Lower leg skin (tissue), 4 donors: Measurements from ENCODE around the gene MGLL. TPM values are rescaled to one million over a fixed set of nuclear protein-coding genes. Genes with fewer than 3 reads are reported as not detected.

Source experiments
- DNase-seq, 2 donors: peaks; one replicate each; pipeline ENCODE4 v3.0.0-alpha.2; 2019; ENCODE audit warnings: low spot score in 2 of 2
- H3K4me3 ChIP-seq: fragments of 200-600 bp; sonication (generic); 2 replicates; pipeline ENCODE4 v1.5.1; 2017; ENCODE audit warnings: mild to moderate bottlenecking, low read depth; ENCODE audit not compliant: poor library complexity, severe bottlenecking
- POLR2A ChIP-seq, 2 donors: fragments of 450-650 bp; IDR thresholded peaks; one replicate each; pipeline ENCODE4 v1.6.1; 2016 to 2017; ENCODE audit warnings: antibody characterized with exemption in 2 of 2, mild to moderate bottlenecking in 1 of 2, moderate library complexity in 1 of 2
- WGBS, 2 donors: methylation state at CpG; one replicate each; pipeline ENCODE4 v1.1.5; 2018; 5-methylcytosine and 5-hydroxymethylcytosine counted together
- intact Hi-C: fragments of 100-400 bp; cut with DNase I; formaldehyde crosslinking; loops from one replicate; pipeline ENCODE4 v1.15.0; 2023; ENCODE audit warnings: low total_unique reads
- total RNA-seq, 4 donors: library from RNA; depleted of rRNA; stranded (reverse); fragments of >200 nt; gene quantifications; one replicate each; pipeline ENCODE4 v1.1.0, GENCODE V29; 2016
- TF ChIP-seq, protein P1 (sequence below), 3 donors: fragments of 450-650 bp; IDR thresholded peaks; one replicate each; pipeline ENCODE4 v1.5.1; 2016; ENCODE audit warnings: antibody characterized with exemption in 3 of 3, mild to moderate bottlenecking in 3 of 3, moderate library complexity in 2 of 3

The MGLL gene
- total RNA-seq, 4 donors from 2014 or later = 44.0 to 57.4 (median 48.0) TPM

DNA sequence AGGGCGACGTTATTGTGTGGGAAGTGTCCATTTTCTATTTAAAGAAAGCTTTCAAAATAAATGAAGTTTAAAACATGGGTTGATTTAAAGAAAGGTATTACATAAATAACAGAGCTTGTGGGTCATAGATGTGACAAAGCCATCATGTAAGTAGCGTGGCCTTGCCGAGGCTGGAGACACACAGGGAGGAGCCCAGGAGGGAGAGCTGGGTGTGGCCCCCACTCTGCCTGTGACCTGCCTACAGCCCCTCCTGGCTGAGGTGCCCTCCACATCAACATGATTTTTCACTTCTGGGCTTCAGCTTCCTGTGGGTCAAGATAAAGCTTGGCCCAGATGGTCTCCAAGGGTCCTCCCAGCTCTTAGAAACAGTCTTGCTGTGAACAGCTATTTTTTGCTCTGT lies 12.5 kb upstream of the MGLL start:
- WGBS, 2 donors = 83 to 87% methylated on average over 4 of the region's 4 CpGs
- intact Hi-C loops = no loop called here
- DNase-seq = peak in 1 of 2 donors; percentile 68
- no peak overlapping the region for H3K4me3 ChIP-seq
- TF ChIP-seq, protein P1, sequence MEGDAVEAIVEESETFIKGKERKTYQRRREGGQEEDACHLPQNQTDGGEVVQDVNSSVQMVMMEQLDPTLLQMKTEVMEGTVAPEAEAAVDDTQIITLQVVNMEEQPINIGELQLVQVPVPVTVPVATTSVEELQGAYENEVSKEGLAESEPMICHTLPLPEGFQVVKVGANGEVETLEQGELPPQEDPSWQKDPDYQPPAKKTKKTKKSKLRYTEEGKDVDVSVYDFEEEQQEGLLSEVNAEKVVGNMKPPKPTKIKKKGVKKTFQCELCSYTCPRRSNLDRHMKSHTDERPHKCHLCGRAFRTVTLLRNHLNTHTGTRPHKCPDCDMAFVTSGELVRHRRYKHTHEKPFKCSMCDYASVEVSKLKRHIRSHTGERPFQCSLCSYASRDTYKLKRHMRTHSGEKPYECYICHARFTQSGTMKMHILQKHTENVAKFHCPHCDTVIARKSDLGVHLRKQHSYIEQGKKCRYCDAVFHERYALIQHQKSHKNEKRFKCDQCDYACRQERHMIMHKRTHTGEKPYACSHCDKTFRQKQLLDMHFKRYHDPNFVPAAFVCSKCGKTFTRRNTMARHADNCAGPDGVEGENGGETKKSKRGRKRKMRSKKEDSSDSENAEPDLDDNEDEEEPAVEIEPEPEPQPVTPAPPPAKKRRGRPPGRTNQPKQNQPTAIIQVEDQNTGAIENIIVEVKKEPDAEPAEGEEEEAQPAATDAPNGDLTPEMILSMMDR (IDR thresholded peaks at IDR 0.05) = no peak
- TF ChIP-seq POLR2A (IDR thresholded peaks at IDR 0.05) = no peak

DNA sequence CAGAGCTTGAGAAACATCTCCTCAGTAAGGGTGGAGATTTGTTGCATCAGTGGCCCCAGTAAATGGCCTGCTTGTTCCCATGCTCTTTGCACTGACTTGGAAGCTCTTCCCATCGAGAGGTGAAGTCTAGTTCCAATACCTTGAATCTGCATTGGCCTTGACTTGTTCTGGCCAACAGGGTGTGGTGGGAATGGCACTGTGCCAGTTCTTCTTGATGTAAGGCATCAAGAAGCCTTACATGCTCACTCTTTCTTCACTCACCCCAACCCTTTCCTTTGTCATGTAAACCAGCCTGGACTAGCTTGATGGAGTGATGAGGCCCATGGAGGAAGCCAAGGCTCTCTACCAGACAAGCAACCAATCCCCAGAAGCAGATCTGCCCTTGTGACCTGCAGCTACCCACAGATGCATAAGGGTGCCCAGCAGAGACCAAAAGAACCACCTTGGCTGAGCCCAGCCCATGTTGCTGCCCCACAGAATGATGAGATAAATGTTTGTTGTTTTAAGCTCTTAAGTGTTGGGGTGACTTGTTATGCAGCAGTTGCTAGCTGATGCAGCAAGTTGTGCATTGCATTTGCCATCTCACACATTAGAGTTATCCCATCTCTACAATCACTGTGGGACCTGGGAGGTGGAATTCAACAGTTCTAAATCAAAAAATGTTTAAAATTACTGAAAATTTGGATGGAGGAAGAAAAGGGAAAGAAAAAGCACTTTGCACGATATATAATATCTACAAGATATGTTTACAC lies 11.1 kb upstream of the MGLL start:
- peak in 1 of 2 donors; percentile 80 for DNase-seq
- no peak overlapping the region for H3K4me3 ChIP-seq
- WGBS, 2 donors = 73 to 84% methylated on average over 2 of the region's 2 CpGs
- TF ChIP-seq, protein P1 (IDR thresholded peaks at IDR 0.05) = no peak
- intact Hi-C loops = no loop called here

DNA sequence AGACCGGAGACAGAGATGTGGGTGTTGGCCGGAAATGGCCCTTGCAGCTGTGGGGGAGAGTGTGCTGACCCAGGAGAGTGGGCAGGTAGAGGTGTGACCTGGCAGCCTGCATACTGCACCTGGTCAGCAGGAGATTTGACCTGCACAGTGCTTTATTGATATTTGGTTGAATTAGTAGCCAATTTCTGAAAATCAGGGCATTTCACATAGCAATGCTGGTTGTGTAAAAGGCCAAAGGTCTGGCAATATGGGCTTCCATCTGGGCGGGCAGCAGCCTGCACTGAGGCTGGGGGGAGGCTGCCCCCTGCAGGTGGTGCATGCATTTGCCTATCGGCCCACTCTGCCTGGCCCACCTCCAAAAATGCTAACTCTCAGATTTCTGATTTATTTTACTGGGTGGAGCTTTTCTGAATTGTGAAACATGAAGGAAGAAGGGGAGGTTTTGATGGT lies 9.4 kb upstream of the MGLL start:
- peak in 1 of 2 donors; percentile 82 for DNase-seq
- no peak overlapping the region for H3K4me3 ChIP-seq
- 60 to 66% methylated on average over 4 of the region's 4 CpGs for WGBS, 2 donors
- TF ChIP-seq, protein P1 (IDR thresholded peaks at IDR 0.05) = no peak
- TF ChIP-seq POLR2A (IDR thresholded peaks at IDR 0.05) = no peak
- intact Hi-C loops = no loop called here

DNA sequence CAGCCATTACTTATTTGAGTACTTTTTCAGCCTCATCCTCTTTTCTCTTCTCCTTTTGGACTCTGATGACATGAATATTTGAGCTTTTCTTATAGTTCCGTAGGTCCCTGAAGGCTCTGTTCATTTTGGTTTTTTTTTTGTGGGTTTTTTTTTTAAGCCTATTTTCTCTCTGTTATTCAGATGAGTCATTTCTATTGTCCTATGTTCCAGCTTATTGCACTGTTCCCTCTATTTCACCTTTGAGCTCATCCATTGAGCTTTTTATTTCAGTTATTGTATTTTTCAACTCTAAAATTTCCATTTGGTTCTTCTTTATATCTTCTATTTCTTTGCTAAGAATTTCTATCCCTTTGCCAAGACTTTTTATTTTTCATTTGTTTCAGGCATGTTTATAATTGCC lies 7.2 kb upstream of the MGLL start:
- no peak for TF ChIP-seq POLR2A (IDR thresholded peaks at IDR 0.05)
- TF ChIP-seq, protein P1 (IDR thresholded peaks at IDR 0.05) = no peak
- no peak for DNase-seq
- 45 to 90% methylated on average over 1 of the region's 1 CpG for WGBS, 2 donors
- no peak overlapping the region for H3K4me3 ChIP-seq
- intact Hi-C loops = loop anchor here (10.0 kb wide), 1 partner anchor 155 kb away; the partner anchor contains the start of gene ABTB1

DNA sequence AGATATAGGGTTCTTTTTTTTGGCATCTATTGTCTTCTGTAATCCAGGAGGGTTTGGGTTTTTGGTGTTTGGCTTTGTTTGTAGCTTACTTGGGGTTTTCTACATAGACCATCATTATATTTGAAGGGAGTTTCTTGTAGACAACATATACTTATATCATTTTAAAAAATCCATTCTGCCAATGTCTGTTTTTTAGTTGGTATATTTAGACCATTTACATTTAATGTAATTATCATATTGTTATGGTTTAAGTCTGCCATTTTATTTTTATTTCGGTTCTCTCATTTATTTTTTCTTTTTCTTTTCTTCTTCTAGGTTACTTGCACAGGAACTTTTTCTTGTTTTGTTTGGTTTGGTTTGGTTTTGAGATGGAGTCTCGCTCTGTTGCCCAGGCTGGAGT lies 5.5 kb upstream of the MGLL start:
- intact Hi-C loops = loop anchor here (10.0 kb wide), 1 partner anchor 153 kb away; the partner anchor contains the start of gene ABTB1
- H3K4me3 ChIP-seq = no peak overlapping the region
- TF ChIP-seq, protein P1 (IDR thresholded peaks at IDR 0.05) = no peak
- no peak for TF ChIP-seq POLR2A (IDR thresholded peaks at IDR 0.05)
- no peak for DNase-seq
- 95 to 98% methylated on average over 2 of the region's 2 CpGs for whole genome bisulfite sequencing, 2 donors
